Measurements from ENCODE around the gene GALNT17.

Gene GALNT17

GRCh38 chr7:71322201-71322600 is 190.3 kb downstream of the GALNT17 start:
- H3K4me3 ChIP-seq (ENCODE audit: low read depth, low read length) = no peak overlapping the region
- no peak for DNase-seq (ENCODE audit: low read depth)

- DNase-seq (ENCODE audit: low read depth) = no peak
- no peak overlapping the region for H3K4me3 ChIP-seq (ENCODE audit: low read depth, low read length)
Measured at GRCh38 chr7:71323726-71324125, 191.8 kb downstream of the GALNT17 start.

GRCh38 chr7:71325151-71325550 is 193.2 kb downstream of the GALNT17 start:
- no peak for DNase-seq (ENCODE audit: low read depth)
- no peak overlapping the region for H3K4me3 ChIP-seq (ENCODE audit: low read depth, low read length)

- H3K4me3 ChIP-seq (ENCODE audit: low read depth, low read length) = no peak overlapping the region
- no peak for DNase-seq (ENCODE audit: low read depth)
Measured at GRCh38 chr7:71326595-71326994, 194.7 kb downstream of the GALNT17 start.

GRCh38 chr7:71327946-71328345 is 196.0 kb downstream of the GALNT17 start:
- H3K4me3 ChIP-seq (ENCODE audit: low read depth, low read length) = no peak overlapping the region
- no peak for DNase-seq (ENCODE audit: low read depth)

GRCh38 chr7:71329030-71329660 is 197.2 kb downstream of the GALNT17 start:
- DNase-seq (ENCODE audit: low read depth) = no peak
- no peak overlapping the region for H3K4me3 ChIP-seq (ENCODE audit: low read depth, low read length)

- no peak overlapping the region for H3K4me3 ChIP-seq (ENCODE audit: low read depth, low read length)
- DNase-seq (ENCODE audit: low read depth) = no peak
Measured at GRCh38 chr7:71332207-71332606, 200.3 kb downstream of the GALNT17 start.

GRCh38 chr7:71334541-71334940 is 202.6 kb downstream of the GALNT17 start:
- no peak overlapping the region for H3K4me3 ChIP-seq (ENCODE audit: low read depth, low read length)
- no peak for DNase-seq (ENCODE audit: low read depth)

GRCh38 chr7:71338866-71339265 is 206.9 kb downstream of the GALNT17 start:
- H3K4me3 ChIP-seq (ENCODE audit: low read depth, low read length) = no peak overlapping the region
- no peak for DNase-seq (ENCODE audit: low read depth)

GRCh38 chr7:71339924-71340323 is 208.0 kb downstream of the GALNT17 start:
- DNase-seq (ENCODE audit: low read depth) = no peak
- H3K4me3 ChIP-seq (ENCODE audit: low read depth, low read length) = no peak overlapping the region

- no peak for DNase-seq (ENCODE audit: low read depth)
- H3K4me3 ChIP-seq (ENCODE audit: low read depth, low read length) = no peak overlapping the region
Measured at GRCh38 chr7:71342202-71342601, 210.3 kb downstream of the GALNT17 start.

GRCh38 chr7:71343039-71343438 is 211.1 kb downstream of the GALNT17 start:
- no peak for DNase-seq (ENCODE audit: low read depth)
- H3K4me3 ChIP-seq (ENCODE audit: low read depth, low read length) = no peak overlapping the region

GRCh38 chr7:71343892-71344291 is 211.9 kb downstream of the GALNT17 start:
- H3K4me3 ChIP-seq (ENCODE audit: low read depth, low read length) = no peak overlapping the region

GRCh38 chr7:71345117-71345884 is 213.4 kb downstream of the GALNT17 start:
- H3K4me3 ChIP-seq (ENCODE audit: low read depth, low read length) = no peak overlapping the region

More at GRCh38 chr7:71343892-71344291, 211.9 kb downstream of the GALNT17 start:
- no peak for DNase-seq (ENCODE audit: low read depth)

GRCh38 chr7:71348821-71349681 is 217.1 kb downstream of the GALNT17 start:
- no peak overlapping the region for H3K4me3 ChIP-seq (ENCODE audit: low read depth, low read length)
- DNase-seq (ENCODE audit: low read depth) = no peak

More at GRCh38 chr7:71345117-71345884, 213.4 kb downstream of the GALNT17 start:
- DNase-seq (ENCODE audit: low read depth) = no peak

- no peak for DNase-seq (ENCODE audit: low read depth)
- H3K4me3 ChIP-seq (ENCODE audit: low read depth, low read length) = no peak overlapping the region
Measured at GRCh38 chr7:71349682-71350481, 217.9 kb downstream of the GALNT17 start.

- no peak overlapping the region for H3K4me3 ChIP-seq (ENCODE audit: low read depth, low read length)
- DNase-seq (ENCODE audit: low read depth) = no peak
Measured at GRCh38 chr7:71350680-71351079, 218.7 kb downstream of the GALNT17 start.

GRCh38 chr7:71354716-71355115 is 222.8 kb downstream of the GALNT17 start:
- H3K4me3 ChIP-seq (ENCODE audit: low read depth, low read length) = no peak overlapping the region
- no peak for DNase-seq (ENCODE audit: low read depth)

- DNase-seq (ENCODE audit: low read depth) = no peak
- no peak overlapping the region for H3K4me3 ChIP-seq (ENCODE audit: low read depth, low read length)
Measured at GRCh38 chr7:71361451-71362032, 229.6 kb downstream of the GALNT17 start.

Data from skeletal muscle cell (primary cell).